CD14-positive monocyte (primary cell): ENCODE results near the gene CNTN1. TPM values are rescaled to one million over a fixed set of nuclear protein-coding genes. Genes with fewer than 3 reads are reported as not detected.

Source experiments
- DNase-seq, 3 donors: peaks; one replicate each; pipeline ENCODE4 v3.0.0-alpha.2; 2011 to 2022
- H2AFZ ChIP-seq: 2 replicates; pipeline ENCODE4 v1.6.0; 2012; ENCODE audit warnings: mild to moderate bottlenecking, low read depth, low read length, inconsistent platforms; ENCODE audit not compliant: insufficient read depth, poor library complexity, severe bottlenecking
- H3K27ac ChIP-seq, 2 donors: 1 replicate in 1 of 2; 2 replicates in 1 of 2; pipeline ENCODE4 v1.5.1; 2012 to 2013; ENCODE audit warnings: low read length in 2 of 2, control low read depth in 1 of 2, inconsistent platforms in 1 of 2, low read depth in 1 of 2, mild to moderate bottlenecking in 1 of 2
- H3K27me3 ChIP-seq, 2 donors: one replicate each; pipeline versions ENCODE4 v1.6.0 to v1.6.1; 2011 to 2013; ENCODE audit warnings: low read length in 2 of 2; ENCODE audit not compliant: control insufficient read depth in 2 of 2, insufficient read depth in 2 of 2
- H3K36me3 ChIP-seq, 2 donors: replicated peaks in 1 of 2; 1 replicate in 1 of 2; 2 replicates in 1 of 2; pipeline versions ENCODE4 v1.5.1 to v1.6.1; 2012 to 2013; ENCODE audit warnings: low read length in 2 of 2, control low read depth in 1 of 2, inconsistent platforms in 1 of 2, mild to moderate bottlenecking in 1 of 2; ENCODE audit not compliant: insufficient read depth in 2 of 2, control insufficient read depth in 1 of 2
- H3K4me1 ChIP-seq, 2 donors: 1 replicate in 1 of 2; 2 replicates in 1 of 2; pipeline versions ENCODE4 v1.5.1 to v1.6.1; 2012 to 2013; ENCODE audit warnings: low read length in 2 of 2, control low read depth in 1 of 2, inconsistent platforms in 1 of 2, mild to moderate bottlenecking in 1 of 2, moderate library complexity in 1 of 2; ENCODE audit not compliant: insufficient read depth in 2 of 2, control insufficient read depth in 1 of 2
- H3K4me2 ChIP-seq: replicated peaks from 2 replicates; pipeline ENCODE3; 2012; ENCODE audit warnings: low read length, moderate library complexity, mild to moderate bottlenecking; ENCODE audit not compliant: poor library complexity, severe bottlenecking; ENCODE audit errors: extremely low read depth
- H3K4me3 ChIP-seq, 3 experiments: fragments of 200-600 bp in 1 of 3; sonication (generic) in 1 of 3; replicated peaks in 1 of 3; 1 replicate in 2 of 3; 2 replicates in 1 of 3; pipeline ENCODE4 v1.5.1; 2011 to 2013; ENCODE audit warnings: low read length in 3 of 3, mild to moderate bottlenecking in 3 of 3, control low read depth in 2 of 3, low read depth in 2 of 3, inconsistent platforms in 1 of 3, moderate library complexity in 1 of 3
- H3K79me2 ChIP-seq: 2 replicates; pipeline ENCODE4 v1.6.0; 2012; ENCODE audit warnings: mild to moderate bottlenecking, control low read depth, inconsistent platforms, low read length, moderate library complexity; ENCODE audit not compliant: insufficient read depth
- H3K9ac ChIP-seq: 2 replicates; pipeline ENCODE4 v1.6.0; 2017; ENCODE audit warnings: low read length, mild to moderate bottlenecking; ENCODE audit not compliant: insufficient read depth, poor library complexity, severe bottlenecking
- H3K9me3 ChIP-seq, 2 donors: replicated peaks in 1 of 2; 1 replicate in 1 of 2; 2 replicates in 1 of 2; pipeline versions ENCODE4 v1.5.1 to v1.6.1; 2012 to 2013; ENCODE audit warnings: low read length in 2 of 2, control low read depth in 1 of 2; ENCODE audit not compliant: control insufficient read depth in 1 of 2, insufficient read depth in 1 of 2
- H4K20me1 ChIP-seq: 2 replicates; pipeline ENCODE4 v1.6.0; 2012; ENCODE audit warnings: mild to moderate bottlenecking, low read length, control low read depth, moderate library complexity; ENCODE audit not compliant: insufficient read depth
- H3K27ac Mint-ChIP-seq, 7 donors: one replicate each; pipeline ENCODE4 v1.8.0; 2020; ENCODE audit warnings: mild to moderate bottlenecking in 7 of 7, mixed read lengths in 7 of 7, moderate library complexity in 6 of 7, inconsistent platforms in 2 of 7
- H3K27me3 Mint-ChIP-seq, 3 donors: one replicate each; pipeline ENCODE4 v1.8.0; 2021 to 2022; ENCODE audit warnings: low read depth in 3 of 3, mild to moderate bottlenecking in 3 of 3, mixed read lengths in 3 of 3, moderate library complexity in 3 of 3, inconsistent platforms in 1 of 3
- H3K36me3 Mint-ChIP-seq, 2 donors: one replicate each; pipeline ENCODE4 v1.8.0; 2020; ENCODE audit warnings: mixed read lengths in 2 of 2, inconsistent platforms in 1 of 2, mild to moderate bottlenecking in 1 of 2
- H3K4me1 Mint-ChIP-seq: one replicate; pipeline ENCODE4 v1.8.0; 2020; ENCODE audit warnings: mild to moderate bottlenecking, mixed read lengths
- H3K4me3 Mint-ChIP-seq, 2 donors: one replicate each; pipeline ENCODE4 v1.8.0; 2020; ENCODE audit warnings: mild to moderate bottlenecking in 2 of 2, mixed read lengths in 2 of 2, moderate library complexity in 1 of 2
- H3K9me3 Mint-ChIP-seq, 7 donors: one replicate each; pipeline ENCODE4 v1.8.0; 2020 to 2022; ENCODE audit warnings: mixed read lengths in 7 of 7, mild to moderate bottlenecking in 6 of 7, moderate library complexity in 6 of 7, inconsistent platforms in 2 of 7
- WGBS: methylation state at CpG from one replicate; pipeline ENCODE4 v1.1.5; 2013; ENCODE audit warnings: missing lambda C conversion rate; ENCODE audit not compliant: insufficient coverage; 5-methylcytosine and 5-hydroxymethylcytosine counted together
- intact Hi-C, 2 donors: fragments of 100-400 bp; cut with micrococcal nuclease; formaldehyde crosslinking; loops; one replicate each; pipeline versions ENCODE4 v1.15.0 to v1.15.1; 2023
- polyA plus RNA-seq, 3 donors: library from polyadenylated mRNA; depleted of rRNA in 1 of 3; unstranded in 2 of 3; stranded (reverse) in 1 of 3; fragments of 300-500 nt in 2 of 3; fragments of >200 nt in 1 of 3; fragmentation: Illumina TruSeq in 2 of 3; gene quantifications; 1 replicate in 2 of 3; 2 replicates in 1 of 3; pipeline ENCODE4 v1.2.3, GENCODE V29; 2012 to 2021
- TF ChIP-seq, protein P1 (sequence below): fragments of 200-600 bp; IDR thresholded peaks from one replicate; pipeline ENCODE4 v1.8.0; 2022; ENCODE audit warnings: antibody characterized with exemption, mild to moderate bottlenecking

CNTN1 gene
- polyA plus RNA-seq, 3 donors, result not detected

DNA sequence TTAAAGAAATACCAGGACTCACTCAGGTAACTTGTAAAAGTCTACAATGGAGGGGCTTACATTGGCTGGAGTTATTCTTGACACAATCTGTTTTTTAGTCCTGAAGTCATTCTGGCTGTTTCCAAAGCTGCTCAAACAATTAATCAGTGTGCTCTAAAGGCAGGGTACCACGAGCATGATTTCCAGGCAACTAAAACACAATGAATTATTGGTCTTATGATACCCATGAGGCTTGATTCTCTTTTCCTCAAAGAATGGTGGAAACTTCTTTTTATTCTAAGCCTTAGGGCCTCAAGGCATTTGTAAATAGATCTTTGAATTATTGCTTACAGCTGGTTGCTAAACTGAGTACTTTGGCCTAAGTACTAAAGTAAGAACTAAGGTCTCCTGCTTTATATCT lies 296.1 kb downstream of the CNTN1 start:
- Mint-ChIP-seq H3K27me3 (peaks cover 0 to 1% (median 0%) of the 10 kb centered on the region in 3 donors), H3K4me3 (no peak overlapping the region), H3K4me1 (no peaks in the 10 kb centered on the region), H3K27ac (no peak overlapping the region), H3K9me3 (peaks cover 0 to 7% (median 2%) of the 10 kb centered on the region in 7 donors), H3K36me3 (no peaks in the 10 kb centered on the region)
- no CpG with 5 or more reads among the region's 1 CpG for WGBS
- H3K79me2 ChIP-seq, result no peaks in the 10 kb centered on the region
- H3K4me2 ChIP-seq, result no peak overlapping the region
- TF ChIP-seq, protein P1, sequence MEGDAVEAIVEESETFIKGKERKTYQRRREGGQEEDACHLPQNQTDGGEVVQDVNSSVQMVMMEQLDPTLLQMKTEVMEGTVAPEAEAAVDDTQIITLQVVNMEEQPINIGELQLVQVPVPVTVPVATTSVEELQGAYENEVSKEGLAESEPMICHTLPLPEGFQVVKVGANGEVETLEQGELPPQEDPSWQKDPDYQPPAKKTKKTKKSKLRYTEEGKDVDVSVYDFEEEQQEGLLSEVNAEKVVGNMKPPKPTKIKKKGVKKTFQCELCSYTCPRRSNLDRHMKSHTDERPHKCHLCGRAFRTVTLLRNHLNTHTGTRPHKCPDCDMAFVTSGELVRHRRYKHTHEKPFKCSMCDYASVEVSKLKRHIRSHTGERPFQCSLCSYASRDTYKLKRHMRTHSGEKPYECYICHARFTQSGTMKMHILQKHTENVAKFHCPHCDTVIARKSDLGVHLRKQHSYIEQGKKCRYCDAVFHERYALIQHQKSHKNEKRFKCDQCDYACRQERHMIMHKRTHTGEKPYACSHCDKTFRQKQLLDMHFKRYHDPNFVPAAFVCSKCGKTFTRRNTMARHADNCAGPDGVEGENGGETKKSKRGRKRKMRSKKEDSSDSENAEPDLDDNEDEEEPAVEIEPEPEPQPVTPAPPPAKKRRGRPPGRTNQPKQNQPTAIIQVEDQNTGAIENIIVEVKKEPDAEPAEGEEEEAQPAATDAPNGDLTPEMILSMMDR, result no peak
- no peaks in the 10 kb centered on the region for H3K27me3 ChIP-seq
- H2AFZ ChIP-seq, result no peak overlapping the region
- H3K4me3 ChIP-seq, result no peak overlapping the region
- no peak overlapping the region for H3K9ac ChIP-seq
- no peaks in the 10 kb centered on the region for H3K36me3 ChIP-seq
- H3K9me3 ChIP-seq, result no peaks in the 10 kb centered on the region
- DNase-seq, result no peak
- H3K27ac ChIP-seq, result no peak overlapping the region
- intact Hi-C loops, result no loop called here
- H3K4me1 ChIP-seq, result no peaks in the 10 kb centered on the region
- no peaks in the 10 kb centered on the region for H4K20me1 ChIP-seq

DNA sequence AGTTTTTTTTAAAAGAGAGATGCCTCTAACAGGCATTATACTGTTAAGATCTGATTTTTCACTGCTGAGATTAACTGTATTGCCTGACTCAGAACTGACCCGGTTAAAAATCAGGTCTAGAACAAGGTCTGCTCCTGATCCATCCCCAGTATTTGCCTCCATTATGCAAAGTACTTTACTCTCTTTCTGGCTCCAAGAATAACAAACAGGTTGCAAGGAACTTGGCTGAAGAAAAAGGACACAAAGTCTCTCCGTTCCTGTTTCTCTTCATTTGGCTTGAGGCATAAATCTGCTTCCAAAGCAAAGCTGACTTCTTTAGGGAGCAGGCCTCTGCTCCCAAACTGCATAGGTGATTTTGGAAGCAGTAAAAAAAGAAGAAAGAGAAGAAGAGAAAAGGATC lies 296.6 kb downstream of the CNTN1 start:
- H3K36me3 Mint-ChIP-seq, result no peaks in the 10 kb centered on the region
- H3K36me3 ChIP-seq, result no peaks in the 10 kb centered on the region
- H3K9ac ChIP-seq, result no peak overlapping the region
- whole genome bisulfite sequencing, result 78% methylated on average over 2 of the region's 2 CpGs
- intact Hi-C loops, result no loop called here
- H3K4me3 Mint-ChIP-seq, result no peak overlapping the region
- H3K27me3 Mint-ChIP-seq, result peaks cover 0 to 1% (median 0%) of the 10 kb centered on the region in 3 donors
- H3K9me3 Mint-ChIP-seq, result peaks cover 0 to 7% (median 2%) of the 10 kb centered on the region in 7 donors
- H3K4me2 ChIP-seq, result no peak overlapping the region
- no peaks in the 10 kb centered on the region for H3K79me2 ChIP-seq
- no peaks in the 10 kb centered on the region for H3K27me3 ChIP-seq
- no peaks in the 10 kb centered on the region for H3K4me1 ChIP-seq
- TF ChIP-seq, protein P1, result no peak
- H4K20me1 ChIP-seq, result no peaks in the 10 kb centered on the region
- H3K27ac Mint-ChIP-seq, result no peak overlapping the region
- no peak overlapping the region for H3K27ac ChIP-seq
- no peaks in the 10 kb centered on the region for H3K4me1 Mint-ChIP-seq
- no peaks in the 10 kb centered on the region for H3K9me3 ChIP-seq
- DNase-seq, result no peak
- H2AFZ ChIP-seq, result no peak overlapping the region
- H3K4me3 ChIP-seq, result no peak overlapping the region
